ENCODE measurements around the gene ARL6IP1. TPM values are rescaled to one million over a fixed set of nuclear protein-coding genes. Genes with fewer than 3 reads are reported as not detected.
A peak's percentile ranks its signal among the peaks of the same experiment; 100 is the strongest.

The ARL6IP1 gene
- total RNA-seq, 1 experiment from 2014 or later: 172 TPM

DNA sequence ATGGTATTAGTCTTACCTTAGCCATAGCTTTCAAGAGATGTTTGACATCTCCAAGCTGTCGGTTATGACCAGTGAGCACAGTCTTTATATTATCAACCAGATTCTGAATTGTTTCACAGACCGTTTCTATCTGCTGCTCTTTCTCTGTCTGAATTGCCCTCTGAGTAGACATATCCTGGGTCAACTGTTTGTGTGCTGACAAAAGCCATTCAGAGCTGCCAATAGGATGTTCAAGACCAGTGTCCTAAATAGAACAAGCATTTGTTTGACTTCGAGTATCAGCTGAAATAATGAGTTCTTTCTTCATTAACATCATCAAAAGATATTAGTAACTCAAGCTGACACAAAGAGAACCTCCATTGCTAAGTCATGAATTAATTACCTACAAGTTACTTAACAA lies 14.9 kb upstream of the ARL6IP1 start (continued):
- TF ChIP-seq, protein P1, sequence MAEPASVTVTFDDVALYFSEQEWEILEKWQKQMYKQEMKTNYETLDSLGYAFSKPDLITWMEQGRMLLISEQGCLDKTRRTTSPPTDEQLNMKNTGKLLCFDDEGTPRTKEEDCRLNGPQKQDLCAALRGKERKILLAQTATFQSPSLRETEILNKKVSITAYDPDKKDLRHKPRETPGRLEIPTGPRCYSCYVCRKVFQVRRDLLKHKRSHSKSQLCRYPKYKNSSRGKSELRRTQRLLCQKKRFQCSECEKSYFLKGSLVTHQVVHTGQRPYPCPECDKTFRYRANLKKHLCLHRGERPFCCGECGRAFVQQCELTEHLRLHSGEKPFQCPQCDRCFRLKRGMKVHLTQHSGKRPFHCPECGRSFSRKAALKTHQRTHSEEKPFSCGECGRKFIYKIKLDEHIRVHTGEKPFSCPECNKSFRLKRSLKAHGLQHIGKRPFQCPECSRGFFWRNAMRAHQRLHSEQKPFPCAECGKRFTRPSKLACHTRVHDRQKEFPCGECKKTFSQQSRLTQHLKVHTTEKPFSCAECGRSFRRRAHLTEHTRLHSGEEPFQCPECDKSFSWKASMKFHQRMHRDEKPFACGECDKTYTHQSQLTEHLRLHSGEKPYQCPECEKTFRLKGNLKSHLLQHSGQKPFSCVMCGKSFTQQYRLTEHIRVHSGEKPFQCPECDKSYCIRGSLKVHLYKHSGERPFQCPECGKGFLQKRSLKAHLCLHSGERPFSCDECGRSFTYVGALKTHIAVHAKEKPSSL (CRISPR knock-in tag; conservative IDR thresholded peaks at IDR 0.05): no peak

DNA sequence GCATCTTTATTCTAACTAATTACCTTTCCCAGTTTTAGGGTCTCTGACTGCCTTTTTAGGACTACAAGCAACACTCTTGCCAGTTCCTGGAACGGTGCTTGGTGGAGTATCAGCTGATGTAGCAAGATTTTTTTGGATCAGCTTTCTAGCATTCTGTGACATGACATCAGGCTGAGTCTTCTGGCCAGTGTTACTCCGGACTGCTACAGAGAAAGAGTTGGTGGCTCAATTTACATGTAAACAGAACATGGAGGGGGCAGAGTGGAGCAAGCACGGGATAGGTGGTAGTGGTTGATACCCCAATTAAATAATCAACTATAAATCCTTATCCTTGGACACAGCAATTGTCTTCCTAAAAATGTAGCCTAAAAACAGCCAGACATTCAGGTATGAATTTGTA lies 10.6 kb upstream of the ARL6IP1 start:
- Mint-ChIP-seq H3K27ac (no peak overlapping the region), H3K9me3 (peaks cover 4% of the 10 kb centered on the region; the same call in 1 of the 2 replicates), H3K36me3 (peaks cover 76% of the 10 kb centered on the region), H3K4me1 (peaks cover 2% of the 10 kb centered on the region; the same call in 1 of the 2 replicates), H3K27me3 (ENCODE audit: low read depth) (no peaks in the 10 kb centered on the region), H3K4me3 (no peak overlapping the region)
- CTCF ChIA-PET: interaction anchor here (1.0 to 1.2 kb wide), 2 partner anchors 10 to 11 kb away, joined by 3 to 4 read pairs; partner anchors contain the start of gene ARL6IP1
- POLR2A ChIA-PET: no interaction called here
- ATAC-seq: no peak
- TF ChIP-seq PRRX2 (CRISPR knock-in tag; IDR thresholded peaks at IDR 0.05) (no peak), MXD4 (CRISPR knock-in tag; IDR thresholded peaks at IDR 0.05; ENCODE audit: borderline replicate concordance) (no peak), TP53 (CRISPR knock-in tag; IDR thresholded peaks at IDR 0.05) (no peak), ATF1 (CRISPR knock-in tag; IDR thresholded peaks at IDR 0.05) (no peak), EMX1 (CRISPR knock-in tag; IDR thresholded peaks at IDR 0.05) (no peak), ZNF138 (CRISPR knock-in tag; conservative IDR thresholded peaks at IDR 0.05) (no peak), IRF2 (CRISPR knock-in tag; IDR thresholded peaks at IDR 0.05; ENCODE audit: borderline replicate concordance, low read depth) (no peak), OVOL2 (CRISPR knock-in tag; IDR thresholded peaks at IDR 0.05; ENCODE audit: borderline replicate concordance) (no peak), ZNF121 (CRISPR knock-in tag; IDR thresholded peaks at IDR 0.05) (no peak)
- TF ChIP-seq, protein P2, sequence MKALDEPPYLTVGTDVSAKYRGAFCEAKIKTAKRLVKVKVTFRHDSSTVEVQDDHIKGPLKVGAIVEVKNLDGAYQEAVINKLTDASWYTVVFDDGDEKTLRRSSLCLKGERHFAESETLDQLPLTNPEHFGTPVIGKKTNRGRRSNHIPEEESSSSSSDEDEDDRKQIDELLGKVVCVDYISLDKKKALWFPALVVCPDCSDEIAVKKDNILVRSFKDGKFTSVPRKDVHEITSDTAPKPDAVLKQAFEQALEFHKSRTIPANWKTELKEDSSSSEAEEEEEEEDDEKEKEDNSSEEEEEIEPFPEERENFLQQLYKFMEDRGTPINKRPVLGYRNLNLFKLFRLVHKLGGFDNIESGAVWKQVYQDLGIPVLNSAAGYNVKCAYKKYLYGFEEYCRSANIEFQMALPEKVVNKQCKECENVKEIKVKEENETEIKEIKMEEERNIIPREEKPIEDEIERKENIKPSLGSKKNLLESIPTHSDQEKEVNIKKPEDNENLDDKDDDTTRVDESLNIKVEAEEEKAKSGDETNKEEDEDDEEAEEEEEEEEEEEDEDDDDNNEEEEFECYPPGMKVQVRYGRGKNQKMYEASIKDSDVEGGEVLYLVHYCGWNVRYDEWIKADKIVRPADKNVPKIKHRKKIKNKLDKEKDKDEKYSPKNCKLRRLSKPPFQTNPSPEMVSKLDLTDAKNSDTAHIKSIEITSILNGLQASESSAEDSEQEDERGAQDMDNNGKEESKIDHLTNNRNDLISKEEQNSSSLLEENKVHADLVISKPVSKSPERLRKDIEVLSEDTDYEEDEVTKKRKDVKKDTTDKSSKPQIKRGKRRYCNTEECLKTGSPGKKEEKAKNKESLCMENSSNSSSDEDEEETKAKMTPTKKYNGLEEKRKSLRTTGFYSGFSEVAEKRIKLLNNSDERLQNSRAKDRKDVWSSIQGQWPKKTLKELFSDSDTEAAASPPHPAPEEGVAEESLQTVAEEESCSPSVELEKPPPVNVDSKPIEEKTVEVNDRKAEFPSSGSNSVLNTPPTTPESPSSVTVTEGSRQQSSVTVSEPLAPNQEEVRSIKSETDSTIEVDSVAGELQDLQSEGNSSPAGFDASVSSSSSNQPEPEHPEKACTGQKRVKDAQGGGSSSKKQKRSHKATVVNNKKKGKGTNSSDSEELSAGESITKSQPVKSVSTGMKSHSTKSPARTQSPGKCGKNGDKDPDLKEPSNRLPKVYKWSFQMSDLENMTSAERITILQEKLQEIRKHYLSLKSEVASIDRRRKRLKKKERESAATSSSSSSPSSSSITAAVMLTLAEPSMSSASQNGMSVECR (CRISPR knock-in tag; IDR thresholded peaks at IDR 0.05; ENCODE audit: borderline replicate concordance): no peak
- DNase-seq (ENCODE audit: low spot score): no peak

DNA sequence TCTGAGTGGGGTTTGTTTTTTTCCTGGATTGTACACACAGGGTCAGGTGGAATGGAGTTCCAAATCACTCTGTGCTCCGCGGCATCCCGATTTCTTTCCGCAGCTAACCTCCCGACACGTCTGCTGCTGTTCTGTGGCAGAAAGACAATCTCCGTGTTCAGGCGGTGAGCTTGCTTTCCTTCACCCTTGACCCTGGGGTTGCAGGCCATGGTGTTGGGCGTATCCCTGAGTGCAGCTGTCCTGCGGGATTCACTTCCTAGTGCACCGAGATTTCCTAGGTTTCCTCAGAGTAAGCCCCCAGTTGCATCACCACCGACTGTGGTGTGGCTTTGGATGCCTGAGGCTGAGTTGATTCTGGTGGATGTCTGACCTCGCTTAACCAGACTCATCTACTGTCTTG lies 7.8 kb upstream of the ARL6IP1 start:
- peaks cover 4% of the 10 kb centered on the region; the same call in 1 of the 2 replicates for H3K9me3 Mint-ChIP-seq
- TF ChIP-seq SP1 (CRISPR knock-in tag; conservative IDR thresholded peaks at IDR 0.05): no peak
- DNase-seq (ENCODE audit: low spot score) (no peak), ATAC-seq (no peak)
- H3K36me3 Mint-ChIP-seq: peaks cover 58% of the 10 kb centered on the region
- peaks cover 29% of the 10 kb centered on the region for H3K4me1 Mint-ChIP-seq
- no peak overlapping the region for H3K4me3 Mint-ChIP-seq
- no peak overlapping the region for H3K27ac Mint-ChIP-seq
- CTCF ChIA-PET: no interaction called here
- POLR2A ChIA-PET: no interaction called here
- H3K27me3 Mint-ChIP-seq (ENCODE audit: low read depth): no peaks in the 10 kb centered on the region

DNA sequence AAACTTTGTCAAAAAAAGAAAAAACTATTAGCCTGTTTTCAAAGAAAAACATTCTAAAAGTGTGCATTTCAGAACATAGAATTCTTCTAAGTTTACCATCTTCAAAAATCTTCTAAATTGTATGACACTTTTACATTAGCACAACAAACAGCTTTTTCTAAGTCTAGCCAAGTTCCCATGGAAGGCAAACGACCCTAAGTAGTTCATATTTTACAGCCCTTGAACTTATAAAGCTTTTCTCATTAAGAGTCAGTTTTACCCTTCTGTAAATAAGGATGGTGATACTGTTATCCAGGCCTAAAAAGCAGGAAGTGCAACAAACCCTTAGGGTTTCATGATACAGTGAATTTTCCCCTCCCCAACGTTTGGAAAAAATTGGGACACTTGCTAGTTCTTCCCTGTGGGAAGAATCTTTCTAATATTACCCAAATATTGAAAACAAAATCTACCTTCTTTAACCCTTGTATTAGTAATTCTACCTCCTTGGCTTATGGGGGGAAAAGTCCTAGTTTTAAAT lies 4.0 kb upstream of the ARL6IP1 start:
- ChIA-PET POLR2A (interaction anchor here (1.6 kb wide), 1 partner anchor 15 kb away, joined by 5 read pairs; the partner anchor contains the start of gene RPS15A), CTCF (interaction anchor here (0.9 kb wide), 1 partner anchor 15 kb away, joined by 3 read pairs; the partner anchor contains the start of gene RPS15A)
- H3K4me1 Mint-ChIP-seq: peaks cover 45% of the 10 kb centered on the region
- DNase-seq (ENCODE audit: low spot score) (no peak), ATAC-seq (no peak)
- H3K4me3 Mint-ChIP-seq: no peak overlapping the region
- 0 out of 2 replicates have a peak overlapping the region, but pooled peaks have one; percentile 85 for H3K27ac Mint-ChIP-seq
- H3K36me3 Mint-ChIP-seq: peaks cover 31% of the 10 kb centered on the region
- peaks cover 4% of the 10 kb centered on the region; the same call in 1 of the 2 replicates for H3K9me3 Mint-ChIP-seq
- no peaks in the 10 kb centered on the region for H3K27me3 Mint-ChIP-seq (ENCODE audit: low read depth)
- TF ChIP-seq FOXK1 (CRISPR knock-in tag; IDR thresholded peaks at IDR 0.05) (no peak), ATF1 (CRISPR knock-in tag; IDR thresholded peaks at IDR 0.05) (no peak), ZNF317 (CRISPR knock-in tag; IDR thresholded peaks at IDR 0.05; ENCODE audit: borderline replicate concordance, low read depth) (no peak), RELA (CRISPR knock-in tag; IDR thresholded peaks at IDR 0.05; ENCODE audit: borderline replicate concordance) (no peak), ZNF232 (CRISPR knock-in tag; IDR thresholded peaks at IDR 0.05) (no peak)
- TF ChIP-seq, protein P3, sequence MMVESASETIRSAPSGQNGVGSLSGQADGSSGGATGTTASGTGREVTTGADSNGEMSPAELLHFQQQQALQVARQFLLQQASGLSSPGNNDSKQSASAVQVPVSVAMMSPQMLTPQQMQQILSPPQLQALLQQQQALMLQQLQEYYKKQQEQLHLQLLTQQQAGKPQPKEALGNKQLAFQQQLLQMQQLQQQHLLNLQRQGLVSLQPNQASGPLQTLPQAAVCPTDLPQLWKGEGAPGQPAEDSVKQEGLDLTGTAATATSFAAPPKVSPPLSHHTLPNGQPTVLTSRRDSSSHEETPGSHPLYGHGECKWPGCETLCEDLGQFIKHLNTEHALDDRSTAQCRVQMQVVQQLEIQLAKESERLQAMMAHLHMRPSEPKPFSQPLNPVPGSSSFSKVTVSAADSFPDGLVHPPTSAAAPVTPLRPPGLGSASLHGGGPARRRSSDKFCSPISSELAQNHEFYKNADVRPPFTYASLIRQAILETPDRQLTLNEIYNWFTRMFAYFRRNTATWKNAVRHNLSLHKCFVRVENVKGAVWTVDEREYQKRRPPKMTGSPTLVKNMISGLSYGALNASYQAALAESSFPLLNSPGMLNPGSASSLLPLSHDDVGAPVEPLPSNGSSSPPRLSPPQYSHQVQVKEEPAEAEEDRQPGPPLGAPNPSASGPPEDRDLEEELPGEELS (CRISPR knock-in tag; IDR thresholded peaks at IDR 0.05): no peak
- TF ChIP-seq, protein P4, sequence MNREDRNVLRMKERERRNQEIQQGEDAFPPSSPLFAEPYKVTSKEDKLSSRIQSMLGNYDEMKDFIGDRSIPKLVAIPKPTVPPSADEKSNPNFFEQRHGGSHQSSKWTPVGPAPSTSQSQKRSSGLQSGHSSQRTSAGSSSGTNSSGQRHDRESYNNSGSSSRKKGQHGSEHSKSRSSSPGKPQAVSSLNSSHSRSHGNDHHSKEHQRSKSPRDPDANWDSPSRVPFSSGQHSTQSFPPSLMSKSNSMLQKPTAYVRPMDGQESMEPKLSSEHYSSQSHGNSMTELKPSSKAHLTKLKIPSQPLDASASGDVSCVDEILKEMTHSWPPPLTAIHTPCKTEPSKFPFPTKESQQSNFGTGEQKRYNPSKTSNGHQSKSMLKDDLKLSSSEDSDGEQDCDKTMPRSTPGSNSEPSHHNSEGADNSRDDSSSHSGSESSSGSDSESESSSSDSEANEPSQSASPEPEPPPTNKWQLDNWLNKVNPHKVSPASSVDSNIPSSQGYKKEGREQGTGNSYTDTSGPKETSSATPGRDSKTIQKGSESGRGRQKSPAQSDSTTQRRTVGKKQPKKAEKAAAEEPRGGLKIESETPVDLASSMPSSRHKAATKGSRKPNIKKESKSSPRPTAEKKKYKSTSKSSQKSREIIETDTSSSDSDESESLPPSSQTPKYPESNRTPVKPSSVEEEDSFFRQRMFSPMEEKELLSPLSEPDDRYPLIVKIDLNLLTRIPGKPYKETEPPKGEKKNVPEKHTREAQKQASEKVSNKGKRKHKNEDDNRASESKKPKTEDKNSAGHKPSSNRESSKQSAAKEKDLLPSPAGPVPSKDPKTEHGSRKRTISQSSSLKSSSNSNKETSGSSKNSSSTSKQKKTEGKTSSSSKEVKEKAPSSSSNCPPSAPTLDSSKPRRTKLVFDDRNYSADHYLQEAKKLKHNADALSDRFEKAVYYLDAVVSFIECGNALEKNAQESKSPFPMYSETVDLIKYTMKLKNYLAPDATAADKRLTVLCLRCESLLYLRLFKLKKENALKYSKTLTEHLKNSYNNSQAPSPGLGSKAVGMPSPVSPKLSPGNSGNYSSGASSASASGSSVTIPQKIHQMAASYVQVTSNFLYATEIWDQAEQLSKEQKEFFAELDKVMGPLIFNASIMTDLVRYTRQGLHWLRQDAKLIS (CRISPR knock-in tag; IDR thresholded peaks at IDR 0.05; ENCODE audit: borderline replicate concordance): no peak
